RWPE2 (cell line): ENCODE results near the gene LUM.

ENCODE experiments used
- ATAC-seq: fragments of 200-7000 bp; cut with Tn5 transposase; 3 replicates; pipeline ENCODE4 v1.9.1; 2021; ENCODE audit warnings: low read depth
- DNase-seq: peaks from one replicate; pipeline ENCODE4 v3.0.0-alpha.2; 2020; ENCODE audit warnings: low spot score
- H3K27ac ChIP-seq: fragments of 450-650 bp; 2 replicates; pipeline ENCODE4 v1.5.1; 2017; ENCODE audit warnings: mild to moderate bottlenecking; ENCODE audit not compliant: poor library complexity, severe bottlenecking
- H3K27me3 ChIP-seq: fragments of 250-450 bp; sonication (Bioruptor Pico); 2 replicates; pipeline ENCODE4 v1.5.1; 2021; ENCODE audit warnings: mild to moderate bottlenecking, moderate library complexity; ENCODE audit not compliant: insufficient read depth, poor library complexity, severe bottlenecking
- H3K36me3 ChIP-seq: fragments of 250-450 bp; sonication (Bioruptor Pico); 2 replicates; pipeline ENCODE4 v1.5.1; 2020; ENCODE audit warnings: low read depth, mild to moderate bottlenecking, moderate library complexity
- H3K4me1 ChIP-seq: fragments of 250-450 bp; sonication (Bioruptor Pico); 2 replicates; pipeline ENCODE4 v1.5.1; 2021; ENCODE audit warnings: mild to moderate bottlenecking, moderate library complexity; ENCODE audit not compliant: insufficient read depth, poor library complexity, severe bottlenecking
- H3K4me3 ChIP-seq: fragments of 250-450 bp; sonication (Bioruptor Pico); 2 replicates; pipeline ENCODE4 v1.5.1; 2021; ENCODE audit warnings: mild to moderate bottlenecking, moderate library complexity; ENCODE audit not compliant: severe bottlenecking
- H3K9me3 ChIP-seq: fragments of 250-450 bp; sonication (Bioruptor Pico); 2 replicates; pipeline ENCODE4 v1.5.1; 2021; ENCODE audit warnings: mild to moderate bottlenecking, moderate library complexity; ENCODE audit not compliant: severe bottlenecking
- TF ChIP-seq, protein P1 (sequence below): fragments of 450-650 bp; IDR thresholded peaks from one replicate; pipeline ENCODE4 v1.5.1; 2017; ENCODE audit warnings: mild to moderate bottlenecking, moderate library complexity; ENCODE audit not compliant: poor library complexity, severe bottlenecking

The LUM gene, protein sequence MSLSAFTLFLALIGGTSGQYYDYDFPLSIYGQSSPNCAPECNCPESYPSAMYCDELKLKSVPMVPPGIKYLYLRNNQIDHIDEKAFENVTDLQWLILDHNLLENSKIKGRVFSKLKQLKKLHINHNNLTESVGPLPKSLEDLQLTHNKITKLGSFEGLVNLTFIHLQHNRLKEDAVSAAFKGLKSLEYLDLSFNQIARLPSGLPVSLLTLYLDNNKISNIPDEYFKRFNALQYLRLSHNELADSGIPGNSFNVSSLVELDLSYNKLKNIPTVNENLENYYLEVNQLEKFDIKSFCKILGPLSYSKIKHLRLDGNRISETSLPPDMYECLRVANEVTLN

DNA sequence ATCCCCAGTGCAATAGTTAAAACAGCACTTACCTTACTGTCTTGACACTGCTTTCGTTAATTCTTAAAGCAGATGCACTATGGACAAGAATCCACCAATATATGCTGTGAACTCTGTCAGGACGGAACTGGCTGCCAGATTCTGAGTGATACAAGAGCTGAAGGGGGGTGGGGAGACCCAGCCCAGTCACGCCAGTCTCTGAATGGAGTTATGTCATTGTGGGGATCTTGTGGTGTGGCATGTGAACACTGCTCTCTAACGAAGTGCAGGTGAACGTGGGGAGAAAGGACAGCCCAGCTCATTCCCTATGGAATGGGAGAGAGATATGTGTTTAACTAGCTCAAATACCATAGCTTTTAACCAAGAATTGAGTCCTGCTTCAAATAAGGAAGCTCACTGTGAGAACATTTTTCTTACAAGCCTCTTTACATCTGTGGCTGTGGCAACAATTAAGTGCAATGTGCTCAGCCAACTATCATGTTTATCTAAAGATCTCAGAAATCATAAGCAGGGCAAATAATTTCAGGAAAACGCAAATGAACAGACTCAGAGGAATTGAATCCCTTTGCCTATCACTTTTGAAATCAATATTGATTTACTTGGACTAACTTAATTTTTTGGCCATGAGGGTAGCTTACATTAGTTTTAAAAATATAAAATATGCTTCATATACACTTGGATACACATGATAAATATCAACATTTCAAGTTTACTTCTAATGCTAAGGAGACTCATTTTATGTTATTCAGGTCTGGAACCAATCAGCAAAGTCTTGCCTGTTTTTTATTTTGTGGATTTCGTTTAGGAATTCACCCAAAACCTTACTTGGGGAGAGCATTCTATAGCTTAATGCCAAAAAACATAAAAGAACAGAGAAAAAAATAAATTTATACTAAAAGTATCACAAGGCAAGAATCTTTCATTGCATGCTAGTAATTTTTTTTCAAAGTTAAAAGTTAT is at the start of gene LUM:
TSS of gene LUM (minus strand) at position 129 of the 960 bp plus-strand sequence. CDS start 2,515 bp downstream, outside the sequence.
- Histone ChIP-seq H3K4me3 (no peak within 1 kb of the TSS), H3K36me3 (no peaks in the 10 kb centered on the region), H3K9me3 (no peaks in the 10 kb centered on the region), H3K27me3 (no peaks in the 10 kb centered on the region), H3K27ac (no peak within 1 kb of the TSS), H3K4me1 (no peaks in the 10 kb centered on the region)
- ATAC-seq (no peak), DNase-seq (no peak)
- TF ChIP-seq, protein P1, sequence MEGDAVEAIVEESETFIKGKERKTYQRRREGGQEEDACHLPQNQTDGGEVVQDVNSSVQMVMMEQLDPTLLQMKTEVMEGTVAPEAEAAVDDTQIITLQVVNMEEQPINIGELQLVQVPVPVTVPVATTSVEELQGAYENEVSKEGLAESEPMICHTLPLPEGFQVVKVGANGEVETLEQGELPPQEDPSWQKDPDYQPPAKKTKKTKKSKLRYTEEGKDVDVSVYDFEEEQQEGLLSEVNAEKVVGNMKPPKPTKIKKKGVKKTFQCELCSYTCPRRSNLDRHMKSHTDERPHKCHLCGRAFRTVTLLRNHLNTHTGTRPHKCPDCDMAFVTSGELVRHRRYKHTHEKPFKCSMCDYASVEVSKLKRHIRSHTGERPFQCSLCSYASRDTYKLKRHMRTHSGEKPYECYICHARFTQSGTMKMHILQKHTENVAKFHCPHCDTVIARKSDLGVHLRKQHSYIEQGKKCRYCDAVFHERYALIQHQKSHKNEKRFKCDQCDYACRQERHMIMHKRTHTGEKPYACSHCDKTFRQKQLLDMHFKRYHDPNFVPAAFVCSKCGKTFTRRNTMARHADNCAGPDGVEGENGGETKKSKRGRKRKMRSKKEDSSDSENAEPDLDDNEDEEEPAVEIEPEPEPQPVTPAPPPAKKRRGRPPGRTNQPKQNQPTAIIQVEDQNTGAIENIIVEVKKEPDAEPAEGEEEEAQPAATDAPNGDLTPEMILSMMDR: no peak

DNA sequence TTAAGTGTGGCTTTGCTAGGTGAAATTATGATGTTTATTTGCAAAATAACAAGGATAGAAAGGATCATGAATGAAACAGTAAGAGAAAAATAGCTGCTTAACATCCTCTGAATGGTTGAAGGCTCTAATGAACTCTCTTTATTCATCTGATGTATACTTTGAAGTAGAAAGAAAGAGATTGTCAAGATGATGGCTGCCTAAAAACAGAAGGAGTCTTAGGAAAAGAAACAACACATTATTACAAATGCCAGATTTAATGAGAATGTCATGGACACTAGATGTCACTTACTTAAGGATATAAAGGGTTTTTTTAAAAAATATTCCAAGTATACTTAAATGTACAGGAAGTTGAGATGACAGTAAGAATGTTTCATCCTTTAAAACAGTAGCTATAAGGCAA is 49.7 kb upstream of the LUM start:
- no peaks in the 10 kb centered on the region for H3K4me1 ChIP-seq
- H3K4me3 ChIP-seq: no peak overlapping the region
- TF ChIP-seq, protein P1: no peak
- DNase-seq (no peak), ATAC-seq (no peak)
- no peaks in the 10 kb centered on the region for H3K36me3 ChIP-seq
- H3K9me3 ChIP-seq: no peaks in the 10 kb centered on the region
- no peak overlapping the region for H3K27ac ChIP-seq
- H3K27me3 ChIP-seq: no peaks in the 10 kb centered on the region

DNA sequence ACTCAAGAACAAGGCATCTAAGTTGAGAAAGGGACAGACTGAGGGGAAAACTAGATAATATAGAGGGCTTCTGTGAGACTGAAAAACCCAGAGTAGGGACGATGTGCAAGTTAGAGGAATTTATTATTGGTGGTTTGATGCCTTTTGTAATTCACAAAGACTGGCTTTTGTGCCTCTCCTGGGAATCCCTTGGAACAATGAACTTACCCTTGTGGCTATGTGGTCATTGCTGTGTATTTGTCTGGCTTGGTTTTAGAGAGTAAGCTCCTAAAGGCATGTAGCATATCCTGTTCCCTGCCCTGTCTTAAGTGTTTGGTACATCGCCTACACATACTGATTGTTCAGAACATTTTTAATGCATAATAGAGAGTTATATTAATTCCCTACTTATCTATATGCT is 44.7 kb upstream of the LUM start:
- TF ChIP-seq, protein P1: no peak
- Histone ChIP-seq H3K27ac (no peak overlapping the region), H3K4me1 (no peaks in the 10 kb centered on the region), H3K9me3 (no peaks in the 10 kb centered on the region), H3K36me3 (no peaks in the 10 kb centered on the region), H3K27me3 (no peaks in the 10 kb centered on the region), H3K4me3 (no peak overlapping the region)
- DNase-seq: no peak
- no peak for ATAC-seq

DNA sequence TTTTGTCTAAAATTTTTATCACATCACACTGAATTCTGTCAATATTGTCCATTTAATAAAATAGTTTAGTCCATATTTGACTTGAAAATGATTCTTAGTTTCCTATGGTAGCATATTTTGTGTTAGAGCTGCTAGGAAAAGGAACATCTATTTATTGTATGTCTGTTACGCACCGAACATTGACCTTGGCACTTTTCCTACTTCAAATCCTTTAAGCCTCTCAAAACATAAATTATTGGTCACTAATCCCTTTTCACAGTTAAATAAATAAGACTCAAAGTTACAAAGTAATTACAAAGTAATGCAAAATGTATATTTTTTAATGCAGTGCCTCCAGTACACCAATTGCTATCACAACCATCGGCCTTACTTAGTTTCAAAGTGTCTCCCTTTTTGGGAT is 42.8 kb upstream of the LUM start:
- H3K27me3 ChIP-seq: no peaks in the 10 kb centered on the region
- no peaks in the 10 kb centered on the region for H3K4me1 ChIP-seq
- no peak overlapping the region for H3K27ac ChIP-seq
- H3K9me3 ChIP-seq: no peaks in the 10 kb centered on the region
- no peaks in the 10 kb centered on the region for H3K36me3 ChIP-seq
- TF ChIP-seq, protein P1: no peak
- no peak overlapping the region for H3K4me3 ChIP-seq
- no peak for DNase-seq
- ATAC-seq: no peak
